Right kidney (tissue), 1 donor: ENCODE measurements around the gene PARVB.
"Not testable (repeated sequence)": the region's sequence is repeated elsewhere in the genome, so short reads cannot be mapped to it uniquely, and the experiment has no call there.

Source experiments
- DNase-seq: peaks from one replicate; pipeline ENCODE4 v3.0.0-alpha.2; 2016

The PARVB gene

DNA sequence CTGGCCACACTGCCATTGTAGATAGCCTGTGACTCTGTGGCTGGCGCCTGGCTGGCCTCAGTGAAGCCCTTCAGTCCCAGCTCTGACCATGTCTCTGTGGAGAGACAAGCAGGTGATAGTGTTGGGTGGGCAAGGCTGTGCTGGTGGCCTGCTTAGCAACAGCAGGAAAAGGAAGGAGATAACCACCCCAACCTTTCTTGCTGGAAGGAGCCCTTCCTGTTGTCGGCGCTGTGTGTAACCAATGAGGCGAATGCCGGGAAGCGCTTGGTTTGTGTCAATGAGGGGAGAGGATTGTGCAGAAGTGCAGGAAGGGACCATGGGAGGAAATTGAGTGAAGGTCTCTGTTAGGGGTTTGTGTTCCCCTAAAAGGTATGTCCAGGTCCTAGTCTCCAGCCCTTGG lies 27.3 kb downstream of the PARVB start:
- DNase-seq: no peak

DNA sequence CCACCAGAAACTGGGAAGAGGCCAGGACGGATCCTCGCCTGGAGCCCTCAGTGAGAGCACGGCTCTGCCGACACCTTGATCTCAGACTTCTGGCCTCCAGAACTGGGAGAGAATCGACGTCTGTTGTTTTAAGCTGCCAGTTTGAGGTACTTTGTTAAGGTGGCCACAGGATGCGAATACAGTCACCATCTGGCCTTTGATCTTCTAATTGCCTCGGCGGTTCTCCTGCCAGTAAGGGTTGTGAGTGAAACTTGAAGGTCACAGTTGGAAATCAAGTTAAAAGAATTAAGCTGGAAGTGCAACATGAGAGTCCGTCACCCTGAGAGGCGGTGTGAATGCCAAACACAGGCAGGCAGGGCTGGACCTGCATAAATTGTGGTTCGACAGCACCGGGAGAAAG lies 27.9 kb downstream of the PARVB start:
- no peak for DNase-seq

DNA sequence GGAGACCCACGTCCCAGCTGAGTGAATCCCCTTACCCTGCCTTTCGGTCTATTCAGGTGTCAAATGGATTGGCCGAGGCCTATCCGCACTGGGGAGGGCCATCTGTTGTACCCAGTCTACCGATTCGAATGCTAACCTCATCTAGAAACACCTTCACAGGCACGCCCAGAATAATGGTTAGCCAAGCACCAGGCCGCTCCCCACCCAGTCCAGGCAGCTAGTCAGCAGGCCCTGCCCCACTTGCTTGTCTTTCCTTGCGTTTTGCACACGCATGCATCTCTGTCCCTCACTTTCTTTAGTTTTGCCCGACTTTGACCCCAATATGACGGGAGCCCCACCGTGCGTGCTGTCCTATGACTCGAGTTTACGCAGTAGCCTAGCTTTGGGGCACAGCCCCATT lies 31.7 kb downstream of the PARVB start:
- DNase-seq: no peak

DNA sequence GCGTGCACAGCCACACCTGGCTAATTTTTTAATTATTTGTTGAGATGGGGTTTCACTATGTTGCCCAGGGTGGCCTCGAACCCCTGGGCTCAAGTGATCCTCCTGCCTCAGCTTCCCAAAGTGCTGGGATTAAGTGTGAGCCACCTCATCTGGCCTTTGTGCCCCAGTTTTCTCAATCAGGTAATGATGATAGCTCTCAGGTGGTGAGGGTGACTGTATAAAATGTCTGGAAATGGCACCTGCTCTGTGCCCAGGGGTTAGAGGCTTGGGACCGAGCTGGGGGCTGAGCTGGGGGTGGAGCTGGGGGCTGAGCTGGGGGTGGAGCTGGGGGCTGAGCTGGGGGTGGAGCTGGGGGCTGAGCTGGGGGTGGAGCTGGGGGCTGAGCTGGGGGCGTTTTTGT lies 32.5 kb downstream of the PARVB start:
- DNase-seq: not testable (repeated sequence)

DNA sequence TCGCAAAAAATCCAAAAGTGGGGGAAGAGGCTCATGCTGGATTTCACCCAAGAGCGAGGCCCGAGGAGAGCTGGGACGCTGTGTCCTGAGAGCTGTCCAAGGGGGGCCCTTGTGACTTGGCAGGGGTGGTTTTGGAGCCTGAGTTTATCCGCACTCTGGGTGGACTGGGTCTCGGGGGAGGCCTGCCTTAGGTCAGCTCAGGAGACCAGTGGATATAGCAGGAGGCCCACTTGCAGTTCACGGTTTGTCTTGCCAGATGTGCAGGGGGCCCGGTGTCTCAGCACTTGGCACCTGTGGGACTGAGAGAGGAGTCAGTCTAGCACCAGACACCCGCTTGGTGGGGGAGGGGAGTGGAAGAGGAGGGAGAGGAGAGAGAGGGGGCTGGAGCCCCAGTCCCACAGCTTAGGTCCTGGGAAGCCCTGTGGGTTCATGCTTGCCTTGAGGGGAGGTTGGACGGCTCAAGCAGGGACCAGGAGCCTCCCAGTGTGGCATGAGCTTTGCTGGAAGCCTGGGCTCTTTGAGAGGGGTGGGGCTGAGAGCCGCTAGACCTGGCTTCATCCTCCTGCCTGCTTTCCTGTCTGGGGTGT lies 33.4 kb downstream of the PARVB start:
- DNase-seq: no peak

DNA sequence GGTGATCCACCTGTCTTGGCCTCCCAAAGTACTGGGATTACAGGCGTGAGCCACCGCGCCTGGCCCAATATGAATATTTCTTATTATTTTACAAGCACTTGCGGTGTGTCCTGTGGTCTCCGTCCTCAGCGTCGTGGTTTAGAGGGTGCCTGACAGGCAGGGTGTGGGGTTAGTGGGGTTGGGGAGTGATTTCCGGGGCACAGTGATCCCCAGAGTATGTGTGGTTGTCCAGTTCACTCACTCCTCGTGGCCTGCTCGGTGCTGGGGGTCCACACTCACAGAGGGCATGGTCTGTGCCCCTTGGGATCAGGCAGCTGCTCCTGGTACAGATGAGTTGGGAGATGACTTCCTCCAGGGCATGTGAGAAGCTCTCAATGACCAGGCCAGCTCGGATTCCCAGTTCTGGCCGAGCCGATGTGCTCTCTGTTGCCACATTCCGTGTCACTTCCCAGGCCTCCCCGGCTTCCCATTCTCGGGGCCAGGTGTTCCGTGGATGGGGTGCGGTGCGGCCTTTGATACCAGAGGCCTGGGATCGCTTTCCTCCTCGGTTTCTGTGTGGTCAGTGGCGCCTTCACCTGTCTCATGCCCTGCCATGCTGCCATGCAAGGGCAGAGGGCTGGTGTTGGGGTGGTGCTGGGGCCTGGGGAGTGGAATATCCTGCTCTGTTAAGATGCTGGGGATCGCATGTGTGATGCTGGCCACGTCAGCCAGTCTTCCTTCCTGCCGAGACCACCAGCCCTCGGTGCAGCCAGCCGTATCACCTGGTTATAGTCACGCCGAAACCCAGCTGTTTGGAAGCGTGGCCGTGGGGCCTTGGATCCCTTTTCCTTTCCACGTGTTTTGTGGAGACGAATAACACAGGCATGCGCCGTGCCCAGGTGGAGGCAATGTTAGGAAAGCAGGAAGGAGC lies 39.6 kb downstream of the PARVB start:
- DNase-seq: no peak

DNA sequence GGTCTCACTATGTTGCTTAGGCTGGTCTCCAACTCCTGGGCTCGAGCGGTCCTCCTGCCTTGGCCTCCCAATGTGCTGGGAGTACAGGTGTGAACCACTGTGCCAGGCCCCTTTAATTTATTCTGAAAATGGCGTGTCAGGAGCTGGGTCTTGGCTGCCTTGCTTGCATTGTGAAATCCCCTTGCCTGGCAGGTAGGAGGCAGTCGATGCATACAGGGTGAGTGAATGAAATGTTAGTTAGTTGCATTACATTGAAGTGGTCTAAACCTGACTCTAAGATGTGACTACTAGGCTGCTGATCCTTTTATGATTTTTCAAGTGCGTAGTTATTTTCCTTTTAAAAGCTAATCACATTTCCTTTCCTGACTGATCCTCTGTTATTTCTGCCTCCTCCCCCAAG lies 42.9 kb downstream of the PARVB start:
- no peak for DNase-seq

DNA sequence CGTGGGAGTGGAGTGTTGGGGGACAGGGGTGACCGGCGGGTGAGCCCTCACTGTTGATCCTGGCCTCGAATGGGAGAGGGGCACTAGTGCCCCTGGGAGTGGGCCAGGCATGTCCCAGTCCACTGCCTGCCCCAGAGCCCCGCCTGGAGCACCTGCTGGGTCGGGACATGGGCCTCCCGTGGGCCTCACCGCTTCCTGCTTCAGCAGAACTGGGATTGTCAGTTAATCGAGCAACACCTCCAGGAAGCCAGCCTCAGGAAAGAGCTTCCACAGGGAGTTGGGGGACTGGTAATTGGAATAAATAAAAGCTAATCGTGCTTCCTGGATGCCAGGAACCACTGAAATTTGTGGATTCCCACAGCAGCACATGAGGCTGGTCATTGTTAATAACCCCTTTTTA lies 43.8 kb downstream of the PARVB start:
- DNase-seq: no peak

DNA sequence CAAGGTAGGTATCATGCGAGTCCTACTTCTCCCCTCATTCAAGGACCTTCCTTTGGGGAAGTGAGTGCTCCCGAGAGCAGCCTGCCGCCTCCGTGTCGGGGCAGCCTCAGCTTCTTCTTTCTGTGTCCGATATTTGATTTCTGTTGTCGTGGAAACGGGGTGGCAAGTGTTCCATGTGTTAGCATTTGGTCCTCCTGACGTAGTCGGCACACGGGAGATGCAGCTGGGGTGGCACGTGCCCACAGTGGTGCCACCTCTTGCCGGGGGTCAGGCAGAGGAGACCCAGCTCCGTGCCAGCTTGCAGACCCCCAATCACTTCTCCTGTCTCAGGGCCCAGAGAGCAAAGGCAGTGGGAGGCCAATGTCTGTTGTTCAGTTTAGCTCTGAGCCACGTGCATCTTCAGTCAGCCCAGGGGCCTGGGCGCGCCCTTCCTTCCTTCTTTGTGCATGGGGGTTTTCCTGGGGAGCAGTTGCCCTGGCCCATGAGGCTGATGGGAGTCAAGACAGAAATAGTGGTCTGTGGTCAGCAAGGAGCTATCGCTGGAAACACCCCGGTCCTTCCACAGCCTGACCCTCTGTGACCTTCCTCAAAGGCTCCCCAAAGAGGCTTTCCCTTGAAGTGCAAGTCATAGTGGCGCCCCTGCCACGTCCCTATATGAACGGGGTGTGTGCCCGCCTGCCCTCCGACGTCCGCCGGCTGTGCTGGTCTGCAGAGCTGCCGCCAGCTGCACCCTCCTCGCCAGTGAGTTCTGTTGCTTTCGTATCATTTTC lies 44.5 kb downstream of the PARVB start:
- DNase-seq: no peak

DNA sequence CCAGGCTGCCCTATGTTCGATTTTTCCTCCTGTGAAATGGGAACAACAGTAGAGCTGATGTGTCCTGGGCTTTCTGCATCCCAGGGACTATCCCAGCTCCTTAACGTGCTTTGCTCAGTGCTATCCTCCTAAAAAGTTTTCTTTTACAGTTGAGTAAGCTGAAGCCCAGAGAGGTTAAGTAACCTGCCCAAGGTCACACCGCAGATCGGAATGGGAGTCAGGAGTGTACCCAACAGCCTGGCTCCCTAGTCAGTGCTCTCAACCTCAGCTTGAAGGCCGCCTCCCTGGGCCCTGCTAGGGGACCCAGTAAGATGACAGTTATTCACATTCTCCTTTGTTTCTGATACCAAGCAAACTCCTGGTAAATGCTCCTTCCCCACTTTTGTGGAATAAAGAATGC lies 45.9 kb downstream of the PARVB start:
- DNase-seq: no peak

DNA sequence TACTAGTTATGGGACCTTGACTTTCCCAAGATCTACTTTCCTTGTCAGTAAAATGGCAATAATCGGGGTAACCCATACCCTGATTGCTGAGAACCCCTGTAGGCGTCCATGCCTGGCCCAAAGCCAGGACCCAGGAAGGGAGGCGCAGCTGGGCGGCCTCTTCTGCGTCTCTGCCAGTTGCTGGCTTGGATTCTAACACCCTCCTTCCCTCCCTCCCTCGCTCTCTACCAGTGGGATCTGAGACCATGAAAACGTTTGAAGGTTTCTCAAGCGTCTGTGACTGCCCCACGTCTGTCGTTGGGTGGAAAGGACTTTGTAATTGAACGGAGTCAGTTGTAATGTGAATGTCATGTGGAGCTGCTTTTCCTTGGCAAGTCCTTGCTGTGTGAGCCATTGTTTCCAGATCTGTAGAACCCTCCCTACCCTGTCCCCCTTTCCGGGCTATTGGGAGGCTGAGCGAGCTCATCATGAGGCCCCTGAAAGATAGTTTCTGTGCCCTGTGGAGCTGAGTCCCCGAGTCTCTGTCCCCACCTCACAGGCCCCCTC lies 47.8 kb downstream of the PARVB start:
- DNase-seq: no peak

DNA sequence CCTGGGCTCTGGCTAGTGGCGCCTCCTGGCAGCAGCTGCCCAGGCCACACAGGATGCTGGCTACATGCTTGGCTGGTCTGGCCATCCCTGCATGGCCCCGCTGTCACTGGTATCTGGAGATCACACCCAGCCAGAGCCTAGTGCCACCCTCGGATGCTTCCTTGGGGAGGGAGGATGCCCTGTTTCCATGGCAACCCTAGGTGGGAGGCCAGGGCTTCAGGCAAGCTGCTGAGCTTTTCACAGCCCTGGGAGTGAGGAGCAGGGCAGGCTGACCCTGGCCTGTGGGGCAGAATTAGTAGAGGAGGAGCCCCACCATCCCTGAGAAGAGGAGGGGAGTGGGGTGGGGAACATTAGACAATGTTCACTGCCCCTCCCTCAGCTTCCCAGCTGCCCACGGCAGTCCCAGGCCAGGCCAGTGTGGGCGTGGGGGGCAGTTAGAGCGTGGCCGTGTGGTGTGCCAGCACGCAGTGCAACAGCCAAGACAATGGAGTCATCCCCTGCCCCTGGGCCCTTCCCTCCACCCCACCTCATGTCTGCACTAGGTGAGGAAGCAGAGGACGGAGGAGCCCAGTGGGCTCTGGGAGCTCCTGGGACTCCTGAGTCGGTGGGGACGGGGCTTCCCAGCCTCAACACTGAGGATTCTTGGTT lies 50.4 kb downstream of the PARVB start:
- peak; percentile 52 for DNase-seq

DNA sequence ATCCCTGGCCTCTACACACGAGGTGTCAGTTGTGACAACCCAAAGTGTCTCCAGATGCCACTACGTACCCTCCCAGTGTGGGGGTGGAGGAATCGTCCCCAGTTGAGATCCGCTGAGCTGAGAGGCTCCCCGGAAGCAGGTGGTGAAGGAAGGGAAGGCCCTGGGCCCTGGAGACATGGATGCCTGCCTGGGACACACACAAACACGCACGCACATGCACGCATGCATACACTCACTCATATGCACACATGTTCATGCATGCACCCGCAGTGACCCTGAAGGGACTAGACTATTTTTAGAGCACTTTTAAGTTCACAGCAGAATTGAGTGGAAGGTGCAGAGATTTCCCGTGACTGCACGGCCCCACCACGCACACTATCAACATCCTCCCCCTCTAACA lies 50.9 kb downstream of the PARVB start:
- DNase-seq: no peak

DNA sequence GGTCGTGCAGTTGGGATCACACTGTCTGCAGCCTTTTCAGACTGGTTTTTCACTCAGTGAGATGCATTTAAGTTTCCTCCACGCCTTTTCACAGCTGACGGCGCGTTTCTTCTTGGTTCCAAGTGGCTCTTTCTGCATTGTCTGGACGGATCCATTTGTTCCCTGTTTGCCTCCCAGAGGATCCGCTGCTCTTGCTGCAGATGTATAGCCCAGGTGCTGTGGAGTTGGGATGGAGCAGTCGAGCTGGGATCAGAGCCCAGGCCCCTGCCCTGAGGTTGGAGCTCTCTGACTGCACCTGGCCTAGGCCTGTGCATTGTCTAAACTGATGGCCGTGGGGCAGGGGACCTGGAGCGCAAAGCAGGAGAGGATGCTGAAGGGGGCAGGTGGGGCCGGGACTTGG lies 51.6 kb downstream of the PARVB start:
- no peak for DNase-seq

DNA sequence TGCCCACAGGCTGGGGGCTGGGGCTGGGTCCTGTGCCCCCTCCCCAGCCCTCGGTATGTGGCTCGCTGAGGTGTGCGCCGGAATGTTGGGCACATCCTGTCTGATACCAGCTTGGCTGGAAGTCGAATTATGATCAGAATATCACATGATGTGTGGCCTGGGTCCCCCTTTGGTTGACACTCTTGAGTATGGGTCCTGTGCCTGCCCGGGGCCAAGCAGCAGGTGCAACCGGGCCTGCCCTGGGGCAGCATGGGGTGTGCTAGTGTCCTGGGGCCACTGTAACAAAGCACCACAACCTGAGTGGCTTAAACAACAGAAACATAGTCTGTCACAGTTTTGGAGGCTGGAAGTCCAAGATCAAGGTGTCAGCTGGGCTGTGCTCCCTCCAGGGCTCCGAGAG lies 52.7 kb downstream of the PARVB start:
- DNase-seq: no peak

DNA sequence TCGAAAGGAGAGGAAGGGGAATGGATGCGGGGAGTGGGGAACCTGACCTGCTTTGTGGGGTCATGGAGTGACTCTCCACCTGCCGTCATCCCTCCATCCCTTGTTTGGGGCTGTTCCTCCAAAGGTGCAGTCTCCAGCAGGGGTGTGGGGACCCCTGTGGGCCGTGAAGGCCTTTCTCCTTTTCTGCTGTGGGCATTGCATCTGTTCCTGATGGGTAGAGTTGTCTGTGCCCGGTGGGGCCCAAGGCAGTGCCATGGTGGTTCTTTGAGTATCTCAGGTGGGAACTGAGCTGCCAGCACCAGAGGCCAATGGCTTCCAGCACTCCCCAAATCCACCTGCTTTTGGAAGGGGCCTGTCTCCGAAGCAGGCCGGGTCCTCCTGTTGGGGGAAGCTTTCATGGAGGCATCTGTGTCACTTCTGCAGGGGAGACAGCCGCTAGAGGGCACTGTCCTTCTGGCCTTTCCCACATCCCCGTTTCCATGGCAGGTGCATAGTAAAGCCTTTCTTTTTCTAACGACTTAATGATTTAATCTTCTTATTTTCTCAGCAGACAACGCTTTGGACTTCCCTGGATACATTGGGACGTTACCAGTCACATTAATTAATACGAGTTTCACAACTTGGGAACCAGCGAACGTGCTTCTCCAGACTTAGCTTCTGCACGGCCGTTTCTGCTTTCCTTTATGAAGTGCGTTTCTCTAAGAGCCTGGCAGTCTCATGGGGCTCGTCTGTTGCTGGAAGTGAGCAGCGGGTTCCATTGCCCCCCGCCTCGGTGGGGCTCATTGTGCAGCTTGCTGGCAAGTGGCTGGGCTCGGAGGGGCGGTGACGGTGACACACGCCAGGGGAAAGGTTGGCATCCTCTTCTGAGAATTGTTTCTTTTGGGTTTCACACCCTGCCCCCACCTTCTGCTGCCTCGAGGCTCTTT lies 57.1 kb downstream of the PARVB start:
- DNase-seq: peak; percentile 60

DNA sequence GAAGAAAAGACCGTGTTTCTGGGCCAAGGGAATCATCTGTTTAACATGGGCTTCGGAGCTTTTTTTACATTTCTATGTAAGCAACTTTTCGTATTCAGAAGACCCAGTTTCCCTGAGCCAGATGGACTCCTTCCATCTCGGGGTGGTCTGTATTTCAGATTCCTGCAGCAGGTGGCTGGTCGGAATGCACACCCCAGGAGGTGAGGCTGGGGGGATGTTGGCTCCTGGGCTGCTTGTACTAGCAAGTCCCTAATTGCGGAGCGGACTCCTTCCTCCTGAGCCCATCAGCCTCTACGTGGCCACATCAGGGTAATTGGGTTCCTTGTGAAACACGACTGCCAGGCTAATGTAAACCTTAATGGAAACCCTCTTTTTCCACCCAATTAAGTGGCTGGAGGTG lies 58.7 kb downstream of the PARVB start:
- no peak for DNase-seq

DNA sequence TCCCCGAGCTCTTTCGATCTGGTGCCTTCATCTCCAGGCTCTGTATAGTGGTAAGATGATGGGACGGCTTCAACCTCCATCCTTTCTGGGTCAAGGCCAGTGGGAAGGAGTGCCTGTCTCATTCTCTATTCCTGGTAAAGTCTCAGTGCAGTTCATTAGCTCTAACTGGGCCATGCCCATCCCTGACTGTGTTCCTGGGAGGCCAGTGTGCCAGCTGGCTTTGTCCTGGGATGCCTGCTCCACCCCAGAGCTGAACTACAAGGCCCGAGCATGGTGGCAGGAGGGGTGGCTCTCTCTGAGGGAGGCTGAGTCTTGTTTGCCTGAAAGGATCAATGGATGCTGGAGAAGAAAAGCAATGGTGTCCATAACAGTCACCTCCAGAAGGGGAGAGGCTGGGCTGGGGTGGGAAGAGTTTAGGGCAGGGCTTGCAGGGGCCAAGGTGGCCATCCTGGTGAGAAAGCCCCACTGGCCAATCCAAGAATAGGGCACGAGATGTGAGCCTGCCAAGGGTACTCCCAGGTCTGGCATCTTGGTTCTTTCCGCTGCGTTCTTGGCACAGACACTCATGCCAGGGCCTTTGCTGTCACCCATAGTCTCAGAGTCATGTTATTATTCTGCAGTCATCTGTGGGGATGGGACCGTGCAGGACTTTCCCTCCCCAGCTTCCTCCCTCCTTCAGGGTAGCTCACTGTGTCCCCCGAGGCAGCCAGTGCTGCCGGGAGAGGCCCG lies 60.1 kb downstream of the PARVB start:
- no peak for DNase-seq

DNA sequence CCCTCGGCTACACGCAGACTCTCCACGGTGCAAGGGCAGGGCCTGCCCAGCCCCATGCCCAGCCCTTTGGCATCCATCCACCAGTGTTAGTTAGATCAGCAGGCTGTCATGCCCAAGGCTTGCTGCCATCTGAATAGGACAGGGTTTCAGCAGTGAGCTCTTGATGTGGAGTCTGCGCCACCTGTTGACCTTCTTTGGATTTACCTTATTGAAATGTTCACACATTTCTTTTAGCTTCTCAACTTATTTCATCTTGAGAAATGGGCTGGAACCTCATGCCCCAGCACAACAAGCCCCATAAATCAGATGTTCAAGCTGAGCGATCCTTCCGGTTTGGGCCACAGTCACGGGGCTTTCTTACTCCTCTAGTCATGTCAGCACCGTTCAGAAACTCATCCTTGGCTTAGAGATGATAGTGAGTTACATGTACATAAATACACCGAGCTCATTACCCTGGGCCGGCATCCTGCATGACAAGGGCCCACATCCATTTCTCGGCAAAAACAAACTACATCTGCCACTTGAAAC lies 61.7 kb downstream of the PARVB start:
- DNase-seq: peak; percentile 59
